Uterus (tissue), 2 donors: ENCODE measurements around the gene DLST.

Experiments
- CTCF ChIP-seq, 4 experiments: fragments of 200-600 bp in 2 of 4; fragments of 450-650 bp in 2 of 4; sonication (generic) in 2 of 4; IDR thresholded peaks; one replicate each; pipeline ENCODE4 v1.5.1; 2016 to 2019; ENCODE audit warnings: antibody characterized with exemption in 4 of 4, mild to moderate bottlenecking in 2 of 4, moderate library complexity in 1 of 4
- POLR2A ChIP-seq, 2 donors: fragments of 450-650 bp; IDR thresholded peaks; one replicate each; pipeline ENCODE4 v1.6.1; 2016; ENCODE audit warnings: antibody characterized with exemption in 2 of 2, mild to moderate bottlenecking in 1 of 2, moderate library complexity in 1 of 2

- TF ChIP-seq CTCF (IDR thresholded peaks at IDR 0.05) (no peak), POLR2A (IDR thresholded peaks at IDR 0.05) (no peak)
Observed at GRCh38 chr14:74859757-74860552, 21.8 kb upstream of the DLST start.
